ENCODE results near the gene AQP12B. TPM values are rescaled to one million over a fixed set of nuclear protein-coding genes. Genes with fewer than 3 reads are reported as not detected.

AQP12B gene
- total RNA-seq, 6 experiments from 2014 or later = not detected

- H3K4me1 ChIP-seq = no peaks in the 10 kb centered on the region
- intact Hi-C loops (cut with DNase I) = no loop called here
- no peaks in the 10 kb centered on the region for H3K36me3 ChIP-seq
- DNase-seq (no peak), ATAC-seq (no peak)
- H3K4me3 ChIP-seq = no peak overlapping the region
- no peak overlapping the region for H3K27ac ChIP-seq
- H3K27me3 ChIP-seq = no peaks in the 10 kb centered on the region
- no CpG with 5 or more reads among the region's 30 CpGs for WGBS (ENCODE audit: insufficient coverage, low coverage, low lambda C conversion rate, missing lambda C conversion rate)
- H3K9me3 ChIP-seq = no peaks in the 10 kb centered on the region
- TF ChIP-seq POLR2A (IDR thresholded peaks at IDR 0.05) = no peak
- TF ChIP-seq CTCF (IDR thresholded peaks at IDR 0.05) = no peak
These were observed 35.7 kb downstream of the AQP12B start for GRCh38 chr2:240646900-240647502.

- DNase-seq = no peak
- TF ChIP-seq POLR2A (IDR thresholded peaks at IDR 0.05) = no peak
- no peak for TF ChIP-seq CTCF (IDR thresholded peaks at IDR 0.05)
- ATAC-seq = no peak
These were observed 36.3 kb downstream of the AQP12B start for GRCh38 chr2:240646176-240646899.

GRCh38 chr2:240645801-240646175 lies 36.9 kb downstream of the AQP12B start:
- WGBS (ENCODE audit: insufficient coverage, low coverage, low lambda C conversion rate, missing lambda C conversion rate) = 61% methylated on average over 2 of the region's 10 CpGs
- Histone ChIP-seq H3K27me3 (no peaks in the 10 kb centered on the region), H3K9me3 (no peaks in the 10 kb centered on the region), H3K36me3 (no peaks in the 10 kb centered on the region), H3K27ac (no peak overlapping the region), H3K4me3 (no peak overlapping the region), H3K4me1 (no peaks in the 10 kb centered on the region)
- no peak for DNase-seq
- intact Hi-C loops (cut with DNase I) = no loop called here
- TF ChIP-seq CTCF (IDR thresholded peaks at IDR 0.05) (no peak), POLR2A (IDR thresholded peaks at IDR 0.05) (no peak)
- no peak for ATAC-seq

More at GRCh38 chr2:240646176-240646899, 36.3 kb downstream of the AQP12B start:
- intact Hi-C loops (cut with DNase I) = no loop called here
- Histone ChIP-seq H3K36me3 (no peaks in the 10 kb centered on the region), H3K27ac (no peak overlapping the region), H3K4me3 (no peak overlapping the region), H3K27me3 (no peaks in the 10 kb centered on the region), H3K9me3 (no peaks in the 10 kb centered on the region), H3K4me1 (no peaks in the 10 kb centered on the region)
- WGBS (ENCODE audit: insufficient coverage, low coverage, low lambda C conversion rate, missing lambda C conversion rate) = no CpG with 5 or more reads among the region's 36 CpGs

- H3K4me3 ChIP-seq = no peak overlapping the region
- no peaks in the 10 kb centered on the region for H3K36me3 ChIP-seq
- TF ChIP-seq POLR2A (IDR thresholded peaks at IDR 0.05) (no peak), CTCF (IDR thresholded peaks at IDR 0.05) (no peak)
- ATAC-seq (no peak), DNase-seq (no peak)
- intact Hi-C loops (cut with DNase I) = no loop called here
- no peaks in the 10 kb centered on the region for H3K4me1 ChIP-seq
- WGBS (ENCODE audit: insufficient coverage, low coverage, low lambda C conversion rate, missing lambda C conversion rate) = 47% methylated on average over 4 of the region's 10 CpGs
- no peaks in the 10 kb centered on the region for H3K27me3 ChIP-seq
- H3K9me3 ChIP-seq = no peaks in the 10 kb centered on the region
- no peak overlapping the region for H3K27ac ChIP-seq
These were observed 37.3 kb downstream of the AQP12B start for GRCh38 chr2:240645346-240645745.

All from right lobe of liver (tissue), 6 donors.